SK-N-SH (cell line): ENCODE data around the gene LPCAT3. TPM values are rescaled to one million over a fixed set of nuclear protein-coding genes. Genes with fewer than 3 reads are reported as not detected.

Experiments
- CTCF ChIA-PET: fragments of 300-600, 350-600 bp; formaldehyde crosslinking; extraction: SDS; loops from one replicate; lab custom pipeline; 2021; lab: Yijun Ruan, JAX
- POLR2A ChIA-PET: fragments of 350-600 bp; sonication (Branson Sonifier 250); formaldehyde crosslinking; extraction: SDS; loops from one replicate; lab custom pipeline; 2020; ENCODE audit warnings: antibody characterized with exemption, inconsistent platforms; lab: Yijun Ruan, JAX
- DNase-seq: peaks from one replicate; pipeline ENCODE4 v3.0.0; 2012
- H2AFZ ChIP-seq: fragments of 200-600 bp; sonication (generic); 2 replicates; pipeline ENCODE4 v1.8.1; 2016; ENCODE audit warnings: antibody characterized with exemption, mild to moderate bottlenecking, low read depth
- H3F3A ChIP-seq: fragments of 200-600 bp; sonication (generic); replicated peaks from 2 replicates; pipeline ENCODE3; 2016; ENCODE audit warnings: antibody characterized with exemption, mild to moderate bottlenecking; ENCODE audit not compliant: insufficient read depth
- H3K27ac ChIP-seq, 2 experiments: fragments of 200-500 bp in 1 of 2; fragments of 200-600 bp in 1 of 2; sonication (Bioruptor generic) in 1 of 2; sonication (generic), shearing (Covaris generic) in 1 of 2; 2 replicates each; pipeline versions ENCODE4 v1.5.1 to v1.6.1; 2014 to 2016; ENCODE audit warnings: low read depth in 2 of 2, inconsistent platforms in 1 of 2, low read length in 1 of 2, mild to moderate bottlenecking in 1 of 2, mixed read lengths in 1 of 2
- H3K27me3 ChIP-seq: fragments of 200-600 bp; sonication (generic), shearing (Covaris generic); 2 replicates; pipeline ENCODE4 v1.6.1; 2016; ENCODE audit warnings: mixed run types; ENCODE audit not compliant: insufficient read depth
- H3K36me3 ChIP-seq, 2 experiments: fragments of 200-500 bp in 1 of 2; fragments of 200-600 bp in 1 of 2; sonication (Bioruptor generic) in 1 of 2; sonication (generic) in 1 of 2; replicated peaks in 1 of 2; 2 replicates each; pipeline versions ENCODE3 to v1.5.1; 2014 to 2016; ENCODE audit warnings: low read length in 1 of 2, mild to moderate bottlenecking in 1 of 2; ENCODE audit not compliant: insufficient read depth in 2 of 2, control insufficient read depth in 1 of 2
- H3K4me1 ChIP-seq, 2 experiments: fragments of 200-500 bp in 1 of 2; fragments of 200-600 bp in 1 of 2; sonication (Bioruptor generic) in 1 of 2; sonication (generic), shearing (Covaris generic) in 1 of 2; 2 replicates each; pipeline versions ENCODE4 v1.5.1 to v1.6.1; 2014 to 2016; ENCODE audit warnings: low read depth in 1 of 2, low read length in 1 of 2, mixed run types in 1 of 2; ENCODE audit not compliant: insufficient read depth in 2 of 2, control insufficient read depth in 1 of 2
- H3K4me2 ChIP-seq: fragments of 200-600 bp; sonication (generic), shearing (Covaris generic); 2 replicates; pipeline ENCODE4 v1.6.1; 2017; ENCODE audit warnings: mixed run types
- H3K4me3 ChIP-seq, 2 experiments: fragments of 200-500 bp in 1 of 2; fragments of 200-600 bp in 1 of 2; sonication (Bioruptor generic) in 1 of 2; sonication (generic), shearing (Covaris generic) in 1 of 2; 2 replicates each; pipeline versions ENCODE4 v1.5.1 to v1.8.1; 2014 to 2016; ENCODE audit warnings: low read depth in 2 of 2, inconsistent platforms in 1 of 2, low read length in 1 of 2, mild to moderate bottlenecking in 1 of 2, mixed read lengths in 1 of 2, moderate library complexity in 1 of 2
- H3K79me2 ChIP-seq: fragments of 200-600 bp; sonication (generic); 2 replicates; pipeline ENCODE4 v1.8.1; 2017; ENCODE audit warnings: mild to moderate bottlenecking; ENCODE audit not compliant: insufficient read depth
- H3K9ac ChIP-seq: fragments of 200-600 bp; sonication (generic); 2 replicates; pipeline ENCODE4 v1.6.1; 2017; ENCODE audit warnings: mixed run types
- H3K9me2 ChIP-seq: fragments of 200-600 bp; sonication (generic); 2 replicates; pipeline ENCODE4 v1.6.1; 2017; ENCODE audit warnings: mixed run types
- H3K9me3 ChIP-seq: fragments of 200-600 bp; sonication (generic); 2 replicates; pipeline ENCODE4 v1.6.1; 2017; ENCODE audit warnings: mixed run types, mild to moderate bottlenecking, moderate library complexity
- H4K20me1 ChIP-seq: fragments of 200-600 bp; sonication (generic); 2 replicates; pipeline ENCODE4 v1.6.1; 2017; ENCODE audit warnings: mild to moderate bottlenecking, mixed run types; ENCODE audit not compliant: insufficient read depth
- ELF1 ChIP-seq: IDR thresholded peaks from 2 replicates; pipeline ENCODE4 v1.4.0; 2012
- GATA2 ChIP-seq: sonication (generic); formaldehyde crosslinking; IDR thresholded peaks from 2 replicates; pipeline ENCODE4 v1.5.0; 2020; ENCODE audit warnings: mild to moderate bottlenecking, missing genetic modification reagents
- JUND ChIP-seq: IDR thresholded peaks from 2 replicates; pipeline ENCODE4 v1.4.0; 2012
- NFIC ChIP-seq: IDR thresholded peaks from 2 replicates; pipeline ENCODE4 v1.4.0; 2012; ENCODE audit warnings: borderline replicate concordance
- NRF1 ChIP-seq: IDR thresholded peaks from 2 replicates; pipeline ENCODE4 v1.6.1; 2012; ENCODE audit warnings: low read depth, mild to moderate bottlenecking, low read length
- RAD21 ChIP-seq: IDR thresholded peaks from 2 replicates; pipeline ENCODE4 v1.6.1; 2012; ENCODE audit warnings: mild to moderate bottlenecking, low read length
- RCOR1 ChIP-seq: fragments of 150-350 bp; IDR thresholded peaks from 2 replicates; pipeline ENCODE4 v1.6.1; 2017; ENCODE audit warnings: antibody characterized with exemption, low read length
- SMC3 ChIP-seq: IDR thresholded peaks from 2 replicates; pipeline ENCODE4 v1.6.1; 2012; ENCODE audit warnings: low read depth, low read length, improper control_type of control experiment
- TCF12 ChIP-seq: IDR thresholded peaks from 2 replicates; pipeline ENCODE4 v1.4.0; 2012
- TEAD4 ChIP-seq: IDR thresholded peaks from 2 replicates; pipeline ENCODE4 v1.4.0; 2012; ENCODE audit warnings: mild to moderate bottlenecking, borderline replicate concordance; ENCODE audit not compliant: insufficient read depth
- YY1 ChIP-seq: IDR thresholded peaks from 2 replicates; pipeline ENCODE4 v1.4.0; 2012; ENCODE audit warnings: low read depth, mild to moderate bottlenecking
- WGBS: methylation state at CpG from one replicate; pipeline ENCODE4 v1.1.6; 2017; ENCODE audit warnings: low lambda C conversion rate; 5-methylcytosine and 5-hydroxymethylcytosine counted together
- polyA plus RNA-seq, 3 experiments: library from polyadenylated mRNA; depleted of rRNA; stranded (reverse); fragments of >200 nt; gene quantifications; 2 replicates each; pipeline ENCODE4 v1.2.3, GENCODE V29; 2012
- TF ChIP-seq, protein P1 (sequence below): fragments of 200-600 bp; sonication (generic); IDR thresholded peaks from 2 replicates; pipeline ENCODE4 v1.6.1; 2017; ENCODE audit warnings: antibody characterized with exemption, mild to moderate bottlenecking, moderate library complexity
- TF ChIP-seq, protein P2 (sequence below): IDR thresholded peaks from 2 replicates; pipeline ENCODE4 v1.6.1; 2012; ENCODE audit warnings: mild to moderate bottlenecking, low read depth, low read length, moderate library complexity
- TF ChIP-seq, protein P3 (sequence below): fragments of 150-350 bp; IDR thresholded peaks from 2 replicates; pipeline ENCODE4 v1.6.1; 2017; ENCODE audit warnings: antibody characterized with exemption, low read length, low read depth, borderline replicate concordance

The LPCAT3 gene
- polyA plus RNA-seq, 1 of the 3 experiments (the other 2 are of a cell fraction): 23.8 TPM

DNA sequence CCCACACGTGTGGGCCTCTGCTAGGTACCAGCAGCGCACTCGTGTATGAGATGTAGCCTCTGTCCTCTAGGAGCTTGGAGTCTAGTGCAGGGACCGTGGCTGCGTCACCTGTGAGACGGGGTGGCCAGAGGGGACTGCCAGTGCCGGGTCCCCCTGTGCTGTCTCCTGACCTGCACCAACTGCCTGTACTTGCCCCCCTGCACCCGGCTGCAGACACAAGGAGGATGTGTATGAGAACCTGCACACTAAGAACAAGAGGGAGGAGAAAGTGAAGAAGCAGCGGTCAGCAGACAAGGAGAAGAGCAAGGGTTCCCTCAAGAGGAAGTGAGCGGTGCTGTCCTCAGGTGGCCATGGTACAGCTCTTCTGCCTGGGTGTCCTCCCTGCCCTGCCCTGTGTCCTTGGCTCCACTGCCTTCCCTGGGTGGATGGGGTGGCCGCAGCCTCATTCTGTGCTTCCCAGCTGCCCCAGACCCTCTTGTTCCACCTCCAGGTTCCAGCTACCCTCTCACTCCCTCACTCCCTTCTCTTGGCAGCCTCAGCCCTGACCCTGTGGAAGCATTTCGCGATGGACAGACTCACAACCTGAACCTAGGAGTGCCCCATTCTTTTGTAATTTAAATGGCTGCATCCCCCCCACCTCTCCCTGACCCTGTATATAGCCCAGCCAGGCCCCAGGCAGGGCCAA is 57.5 kb downstream of the LPCAT3 start:
- no peak for TF ChIP-seq YY1
- peak; percentile 39; the same call in 1 of the 2 replicates for TF ChIP-seq RAD21
- TF ChIP-seq, protein P1, sequence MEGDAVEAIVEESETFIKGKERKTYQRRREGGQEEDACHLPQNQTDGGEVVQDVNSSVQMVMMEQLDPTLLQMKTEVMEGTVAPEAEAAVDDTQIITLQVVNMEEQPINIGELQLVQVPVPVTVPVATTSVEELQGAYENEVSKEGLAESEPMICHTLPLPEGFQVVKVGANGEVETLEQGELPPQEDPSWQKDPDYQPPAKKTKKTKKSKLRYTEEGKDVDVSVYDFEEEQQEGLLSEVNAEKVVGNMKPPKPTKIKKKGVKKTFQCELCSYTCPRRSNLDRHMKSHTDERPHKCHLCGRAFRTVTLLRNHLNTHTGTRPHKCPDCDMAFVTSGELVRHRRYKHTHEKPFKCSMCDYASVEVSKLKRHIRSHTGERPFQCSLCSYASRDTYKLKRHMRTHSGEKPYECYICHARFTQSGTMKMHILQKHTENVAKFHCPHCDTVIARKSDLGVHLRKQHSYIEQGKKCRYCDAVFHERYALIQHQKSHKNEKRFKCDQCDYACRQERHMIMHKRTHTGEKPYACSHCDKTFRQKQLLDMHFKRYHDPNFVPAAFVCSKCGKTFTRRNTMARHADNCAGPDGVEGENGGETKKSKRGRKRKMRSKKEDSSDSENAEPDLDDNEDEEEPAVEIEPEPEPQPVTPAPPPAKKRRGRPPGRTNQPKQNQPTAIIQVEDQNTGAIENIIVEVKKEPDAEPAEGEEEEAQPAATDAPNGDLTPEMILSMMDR: peak; percentile 19; the same call in 1 of the 2 replicates
- no peak for TF ChIP-seq NRF1
- Histone ChIP-seq H3K36me3 (peaks cover 4 to 15% of the 10 kb centered on the region in 2 experiments), H3K4me2 (no peak overlapping the region), H3K27ac (no peak overlapping the region), H3K9ac (no peak overlapping the region), H3K79me2 (no peaks in the 10 kb centered on the region), H3K4me3 (no peak overlapping the region), H2AFZ (0 out of 2 replicates have a peak overlapping the region, but pooled peaks have one; percentile 86), H4K20me1 (no peaks in the 10 kb centered on the region), H3K27me3 (no peaks in the 10 kb centered on the region), H3K9me2 (no peaks in the 10 kb centered on the region), H3K4me1 (peaks cover 0 to 8% of the 10 kb centered on the region in 2 experiments; a peak in 2 of 4 replicates), H3F3A (peaks cover 15% of the 10 kb centered on the region), H3K9me3 (no peaks in the 10 kb centered on the region)
- DNase-seq: peak; percentile 38
- POLR2A ChIA-PET: interaction anchor here (0.7 to 6.8 kb wide), 3 partner anchors 15 to 39 kb away, joined by 3 to 62 read pairs (median 3); partner anchors contain the start of genes C12orf57 and RNU7-1
- CTCF ChIA-PET: interaction anchor here (0.7 to 8.0 kb wide), 7 partner anchors 9 to 153 kb away, joined by 3 to 114 read pairs (median 4); partner anchors contain the start of genes C12orf57 and RNU7-1
- WGBS: 94% methylated on average over 12 of the region's 13 CpGs

DNA sequence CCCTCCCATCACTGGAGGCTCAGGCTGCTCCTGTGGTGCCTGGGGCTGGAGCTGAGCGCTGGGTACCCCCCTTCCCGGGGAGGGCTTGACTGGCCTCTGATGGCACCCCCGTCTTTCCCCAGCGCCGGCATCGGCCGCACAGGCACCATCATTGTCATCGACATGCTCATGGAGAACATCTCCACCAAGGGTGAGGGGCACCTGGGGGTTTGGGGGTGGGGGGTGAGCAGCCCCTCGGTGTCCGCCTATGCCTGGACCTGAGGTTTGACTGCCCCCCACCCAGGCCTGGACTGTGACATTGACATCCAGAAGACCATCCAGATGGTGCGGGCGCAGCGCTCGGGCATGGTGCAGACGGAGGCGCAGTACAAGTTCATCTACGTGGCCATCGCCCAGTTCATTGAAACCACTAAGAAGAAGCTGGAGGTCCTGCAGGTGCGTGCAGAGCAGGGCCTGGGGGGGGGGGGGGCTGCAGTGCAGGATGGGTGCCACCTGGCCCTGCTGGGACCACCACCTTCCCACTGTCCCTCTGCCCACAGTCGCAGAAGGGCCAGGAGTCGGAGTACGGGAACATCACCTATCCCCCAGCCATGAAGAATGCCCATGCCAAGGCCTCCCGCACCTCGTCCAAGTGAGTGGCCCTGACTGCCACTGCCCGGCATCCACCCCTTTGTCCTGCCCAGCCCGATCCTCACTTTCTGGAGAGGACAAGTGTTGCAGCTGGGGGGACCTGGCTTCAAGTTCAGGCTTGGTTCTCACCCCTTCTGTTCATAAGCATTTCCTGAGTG is 58.3 kb downstream of the LPCAT3 start:
- Histone ChIP-seq H3K79me2 (no peaks in the 10 kb centered on the region), H3K27ac (no peak overlapping the region), H2AFZ (no peak overlapping the region), H3K36me3 (peaks cover 0 to 9% of the 10 kb centered on the region in 2 experiments), H3K4me3 (no peak overlapping the region), H4K20me1 (no peaks in the 10 kb centered on the region), H3K4me1 (peaks cover 0 to 8% of the 10 kb centered on the region in 2 experiments; a peak in 2 of 4 replicates), H3K27me3 (no peaks in the 10 kb centered on the region), H3K9ac (no peak overlapping the region), H3K4me2 (no peak overlapping the region), H3K9me2 (no peaks in the 10 kb centered on the region), H3F3A (peaks cover 9% of the 10 kb centered on the region), H3K9me3 (no peaks in the 10 kb centered on the region)
- DNase-seq: no peak
- POLR2A ChIA-PET: interaction anchor here (0.7 to 6.8 kb wide), 3 partner anchors 15 to 35 kb away, joined by 3 to 62 read pairs (median 3); partner anchors contain the start of genes C12orf57 and RNU7-1
- WGBS: 70% methylated on average over 12 of the region's 26 CpGs
- CTCF ChIA-PET: interaction anchor here (0.7 to 8.0 kb wide), 4 partner anchors 15 to 153 kb away, joined by 3 to 114 read pairs (median 33); partner anchors contain the start of genes C12orf57 and RNU7-1
- TF ChIP-seq ELF1 (no peak), GATA2 (CRISPR knock-in tag) (no peak), NFIC (no peak), NRF1 (no peak), SMC3 (no peak), TEAD4 (no peak), JUND (no peak), RCOR1 (no peak), TCF12 (no peak)
- TF ChIP-seq, protein P1: no peak
- TF ChIP-seq, protein P2, sequence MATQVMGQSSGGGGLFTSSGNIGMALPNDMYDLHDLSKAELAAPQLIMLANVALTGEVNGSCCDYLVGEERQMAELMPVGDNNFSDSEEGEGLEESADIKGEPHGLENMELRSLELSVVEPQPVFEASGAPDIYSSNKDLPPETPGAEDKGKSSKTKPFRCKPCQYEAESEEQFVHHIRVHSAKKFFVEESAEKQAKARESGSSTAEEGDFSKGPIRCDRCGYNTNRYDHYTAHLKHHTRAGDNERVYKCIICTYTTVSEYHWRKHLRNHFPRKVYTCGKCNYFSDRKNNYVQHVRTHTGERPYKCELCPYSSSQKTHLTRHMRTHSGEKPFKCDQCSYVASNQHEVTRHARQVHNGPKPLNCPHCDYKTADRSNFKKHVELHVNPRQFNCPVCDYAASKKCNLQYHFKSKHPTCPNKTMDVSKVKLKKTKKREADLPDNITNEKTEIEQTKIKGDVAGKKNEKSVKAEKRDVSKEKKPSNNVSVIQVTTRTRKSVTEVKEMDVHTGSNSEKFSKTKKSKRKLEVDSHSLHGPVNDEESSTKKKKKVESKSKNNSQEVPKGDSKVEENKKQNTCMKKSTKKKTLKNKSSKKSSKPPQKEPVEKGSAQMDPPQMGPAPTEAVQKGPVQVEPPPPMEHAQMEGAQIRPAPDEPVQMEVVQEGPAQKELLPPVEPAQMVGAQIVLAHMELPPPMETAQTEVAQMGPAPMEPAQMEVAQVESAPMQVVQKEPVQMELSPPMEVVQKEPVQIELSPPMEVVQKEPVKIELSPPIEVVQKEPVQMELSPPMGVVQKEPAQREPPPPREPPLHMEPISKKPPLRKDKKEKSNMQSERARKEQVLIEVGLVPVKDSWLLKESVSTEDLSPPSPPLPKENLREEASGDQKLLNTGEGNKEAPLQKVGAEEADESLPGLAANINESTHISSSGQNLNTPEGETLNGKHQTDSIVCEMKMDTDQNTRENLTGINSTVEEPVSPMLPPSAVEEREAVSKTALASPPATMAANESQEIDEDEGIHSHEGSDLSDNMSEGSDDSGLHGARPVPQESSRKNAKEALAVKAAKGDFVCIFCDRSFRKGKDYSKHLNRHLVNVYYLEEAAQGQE: no peak
- TF ChIP-seq, protein P3, sequence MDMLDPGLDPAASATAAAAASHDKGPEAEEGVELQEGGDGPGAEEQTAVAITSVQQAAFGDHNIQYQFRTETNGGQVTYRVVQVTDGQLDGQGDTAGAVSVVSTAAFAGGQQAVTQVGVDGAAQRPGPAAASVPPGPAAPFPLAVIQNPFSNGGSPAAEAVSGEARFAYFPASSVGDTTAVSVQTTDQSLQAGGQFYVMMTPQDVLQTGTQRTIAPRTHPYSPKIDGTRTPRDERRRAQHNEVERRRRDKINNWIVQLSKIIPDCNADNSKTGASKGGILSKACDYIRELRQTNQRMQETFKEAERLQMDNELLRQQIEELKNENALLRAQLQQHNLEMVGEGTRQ: no peak
